GOT3 (cell line): ENCODE results near the gene CSNK2A2.

Source experiments
- DNase-seq: peaks from one replicate; lab custom pipeline; 2025; ENCODE audit warnings: mixed read lengths; lab: John Stamatoyannopoulos, UW

Gene CSNK2A2

GRCh38 chr16:58198022-58198683, at the start of gene CSNK2A2:
Gene CSNK2A2, minus strand, starts transcription at chr16:58198106. Its CDS starts 370 bp downstream, at chr16:58197736.
- peak; percentile 14 for DNase-seq

GRCh38 chr16:58243528-58244004, 45.7 kb upstream of the CSNK2A2 start:
- DNase-seq = no peak

- no peak for DNase-seq
Measured at GRCh38 chr16:58236831-58237230, 38.9 kb upstream of the CSNK2A2 start.

- DNase-seq = no peak
Measured at GRCh38 chr16:58236231-58236690, 38.4 kb upstream of the CSNK2A2 start.

- no peak for DNase-seq
Measured at GRCh38 chr16:58235663-58236062, 37.8 kb upstream of the CSNK2A2 start.

GRCh38 chr16:58234831-58235595, 37.1 kb upstream of the CSNK2A2 start:
- no peak for DNase-seq

- DNase-seq = no peak
Measured at GRCh38 chr16:58230259-58230658, 32.4 kb upstream of the CSNK2A2 start.

GRCh38 chr16:58226790-58227189, 28.9 kb upstream of the CSNK2A2 start:
- DNase-seq = no peak

GRCh38 chr16:58225965-58226602, 28.2 kb upstream of the CSNK2A2 start:
- DNase-seq = no peak

GRCh38 chr16:58222532-58223316, 24.8 kb upstream of the CSNK2A2 start:
- no peak for DNase-seq

GRCh38 chr16:58219432-58219831, 21.5 kb upstream of the CSNK2A2 start:
- DNase-seq = no peak

- DNase-seq = no peak
Measured at GRCh38 chr16:58218786-58219185, 20.9 kb upstream of the CSNK2A2 start.

GRCh38 chr16:58217311-58217925, 19.5 kb upstream of the CSNK2A2 start:
- DNase-seq = no peak

- no peak for DNase-seq
Measured at GRCh38 chr16:58212824-58213655, 15.1 kb upstream of the CSNK2A2 start.

GRCh38 chr16:58211846-58212245, 13.9 kb upstream of the CSNK2A2 start:
- DNase-seq = no peak

GRCh38 chr16:58211245-58211644, 13.3 kb upstream of the CSNK2A2 start:
- no peak for DNase-seq

- DNase-seq = no peak
Measured at GRCh38 chr16:58205276-58206036, 7.5 kb upstream of the CSNK2A2 start.

- no peak for DNase-seq
Measured at GRCh38 chr16:58201163-58201562, 3.3 kb upstream of the CSNK2A2 start.

GRCh38 chr16:58200004-58200797, 2.3 kb upstream of the CSNK2A2 start:
- no peak for DNase-seq
